GM06990 (cell line): ENCODE results near the gene CARD16.
"Not testable (repeated sequence)": the region's sequence is repeated elsewhere in the genome, so short reads cannot be mapped to it uniquely, and the experiment has no call there.

Experiments
- DNase-seq: peaks from one replicate; pipeline ENCODE4 v3.0.0-alpha.2; 2011; ENCODE audit not compliant: insufficient read length; ENCODE audit errors: extremely low read depth
- H3K27me3 ChIP-seq: replicated peaks from 2 replicates; pipeline ENCODE4 v1.6.0; 2011; ENCODE audit warnings: low read length; ENCODE audit not compliant: control insufficient read depth, insufficient read depth
- H3K36me3 ChIP-seq: 2 replicates; pipeline ENCODE4 v1.5.1; 2011; ENCODE audit warnings: low read length; ENCODE audit not compliant: control insufficient read depth, insufficient read depth
- H3K4me3 ChIP-seq: replicated peaks from 2 replicates; pipeline ENCODE4 v1.5.1; 2011; ENCODE audit warnings: low read depth, mild to moderate bottlenecking, control low read depth, low read length
- TF ChIP-seq, protein P1 (sequence below): IDR thresholded peaks from 2 replicates; pipeline ENCODE4 v1.5.1; 2011; ENCODE audit warnings: low read length, control low read depth, mild to moderate bottlenecking, inconsistent platforms; ENCODE audit not compliant: insufficient read depth, poor library complexity, severe bottlenecking

Gene CARD16

DNA sequence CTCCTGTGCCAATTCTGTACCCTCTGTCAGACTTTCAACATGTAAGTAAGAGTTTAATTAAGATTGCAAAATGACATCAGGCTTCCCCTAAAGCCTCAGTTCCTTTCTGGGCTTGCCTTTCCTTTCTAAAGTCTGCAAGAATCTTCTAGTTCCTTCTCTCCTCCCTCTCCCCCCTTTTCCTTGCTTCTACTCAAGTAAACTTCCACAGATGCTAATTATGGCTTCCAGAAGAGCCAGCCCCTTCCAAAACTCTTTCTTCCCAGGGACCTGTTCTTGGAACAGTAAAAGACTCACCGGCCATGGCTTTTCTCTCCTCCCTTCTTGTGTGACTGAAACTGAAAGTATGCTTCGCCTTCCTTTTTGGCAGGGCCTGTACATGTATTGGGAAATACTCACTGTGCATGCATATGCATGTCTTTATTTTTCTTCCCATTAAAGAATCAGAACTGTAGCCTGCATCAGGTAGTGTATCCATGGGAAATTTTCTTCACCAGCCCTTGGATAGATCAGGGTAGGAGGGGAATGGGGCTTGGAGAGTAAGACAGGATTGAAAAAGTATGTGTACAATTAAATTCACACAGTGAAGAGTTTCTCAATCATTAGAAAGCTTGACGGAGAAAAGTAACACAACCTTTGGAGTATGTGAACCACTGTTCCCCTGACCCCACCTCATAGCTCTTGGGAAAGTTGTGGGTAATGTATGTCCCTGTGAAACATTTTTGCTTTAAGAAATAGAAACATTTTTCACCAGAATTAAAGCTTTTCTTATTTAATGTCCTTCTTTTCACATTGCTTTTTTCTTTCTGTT lies 10.1 kb downstream of the CARD16 start, which contains the start of gene CASP1:
Gene CASP1 (minus strand): TSS at position 332 of the 808 bp plus-strand sequence. CDS start 31 bp downstream, at position 301.
- TF ChIP-seq, protein P1, sequence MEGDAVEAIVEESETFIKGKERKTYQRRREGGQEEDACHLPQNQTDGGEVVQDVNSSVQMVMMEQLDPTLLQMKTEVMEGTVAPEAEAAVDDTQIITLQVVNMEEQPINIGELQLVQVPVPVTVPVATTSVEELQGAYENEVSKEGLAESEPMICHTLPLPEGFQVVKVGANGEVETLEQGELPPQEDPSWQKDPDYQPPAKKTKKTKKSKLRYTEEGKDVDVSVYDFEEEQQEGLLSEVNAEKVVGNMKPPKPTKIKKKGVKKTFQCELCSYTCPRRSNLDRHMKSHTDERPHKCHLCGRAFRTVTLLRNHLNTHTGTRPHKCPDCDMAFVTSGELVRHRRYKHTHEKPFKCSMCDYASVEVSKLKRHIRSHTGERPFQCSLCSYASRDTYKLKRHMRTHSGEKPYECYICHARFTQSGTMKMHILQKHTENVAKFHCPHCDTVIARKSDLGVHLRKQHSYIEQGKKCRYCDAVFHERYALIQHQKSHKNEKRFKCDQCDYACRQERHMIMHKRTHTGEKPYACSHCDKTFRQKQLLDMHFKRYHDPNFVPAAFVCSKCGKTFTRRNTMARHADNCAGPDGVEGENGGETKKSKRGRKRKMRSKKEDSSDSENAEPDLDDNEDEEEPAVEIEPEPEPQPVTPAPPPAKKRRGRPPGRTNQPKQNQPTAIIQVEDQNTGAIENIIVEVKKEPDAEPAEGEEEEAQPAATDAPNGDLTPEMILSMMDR: no peak
- peaks cover 2% of the 10 kb centered on the region; the same call in 1 of the 2 replicates for H3K36me3 ChIP-seq
- no peak for DNase-seq
- H3K4me3 ChIP-seq: peak within 1 kb of the TSS; percentile 58
- H3K27me3 ChIP-seq: no peaks in the 10 kb centered on the region

- not testable (repeated sequence) for DNase-seq, H3K27me3 ChIP-seq, H3K36me3 ChIP-seq
- H3K4me3 ChIP-seq: peak overlapping the region; percentile 58
These were observed 10.7 kb downstream of the CARD16 start for GRCh38 chr11:105034388-105034787.

GRCh38 chr11:105033781-105034180 lies 11.4 kb downstream of the CARD16 start:
- H3K27me3 ChIP-seq: no peaks in the 10 kb centered on the region
- TF ChIP-seq, protein P1: no peak
- H3K36me3 ChIP-seq: peaks cover 2% of the 10 kb centered on the region; the same call in 1 of the 2 replicates
- no peak for DNase-seq
- peak overlapping the region; percentile 58 for H3K4me3 ChIP-seq

GRCh38 chr11:105033343-105033742 lies 11.8 kb downstream of the CARD16 start:
- no peak for DNase-seq
- H3K36me3 ChIP-seq: peaks cover 2% of the 10 kb centered on the region; the same call in 1 of the 2 replicates
- TF ChIP-seq, protein P1: no peak
- no peaks in the 10 kb centered on the region for H3K27me3 ChIP-seq
- peak overlapping the region; percentile 23 for H3K4me3 ChIP-seq

DNA sequence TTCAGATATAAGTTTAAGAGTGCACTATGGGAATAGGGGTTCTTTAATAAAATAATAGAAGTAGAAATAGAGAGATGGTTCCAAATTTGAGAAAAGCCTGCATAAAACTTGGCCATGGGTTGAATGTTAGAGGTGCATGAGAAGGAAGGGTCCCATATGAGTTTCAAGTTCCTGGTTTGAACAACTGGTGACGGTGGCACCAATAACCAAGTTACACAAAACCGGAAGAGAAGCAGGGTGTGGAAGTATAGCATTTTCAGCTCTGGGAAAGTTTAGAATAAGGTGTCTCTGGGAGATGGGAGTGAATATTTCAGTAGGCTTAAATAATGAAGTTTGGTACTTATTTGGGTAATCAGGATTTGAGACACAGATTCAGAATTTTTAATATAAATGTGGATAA lies 12.6 kb downstream of the CARD16 start:
- H3K36me3 ChIP-seq: peaks cover 2% of the 10 kb centered on the region; the same call in 1 of the 2 replicates
- no peak for DNase-seq
- H3K27me3 ChIP-seq: no peaks in the 10 kb centered on the region
- TF ChIP-seq, protein P1: no peak
- no peak overlapping the region; the same call in 1 of the 2 replicates for H3K4me3 ChIP-seq

DNA sequence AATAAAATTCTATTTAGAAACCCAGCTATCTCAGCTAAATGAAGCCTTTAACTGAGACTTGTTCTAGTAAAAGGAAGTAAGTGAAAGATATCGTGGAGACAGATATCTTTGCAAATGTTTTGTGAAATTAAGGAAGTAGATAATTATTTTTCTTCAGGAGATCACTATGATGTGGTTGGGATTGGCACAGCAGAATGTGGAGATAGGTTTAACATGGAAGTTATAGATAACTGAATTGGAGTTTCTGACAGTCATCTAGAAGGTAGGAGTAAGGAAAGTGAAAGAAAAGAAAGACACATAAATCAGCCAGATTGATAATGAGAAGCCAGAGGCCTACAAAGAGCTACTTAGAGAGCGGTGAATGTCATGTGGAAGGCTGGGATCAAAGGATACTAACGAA lies 17.5 kb downstream of the CARD16 start:
- TF ChIP-seq, protein P1: no peak
- Histone ChIP-seq H3K4me3 (no peak overlapping the region), H3K36me3 (peaks cover 2% of the 10 kb centered on the region; the same call in 1 of the 2 replicates), H3K27me3 (no peaks in the 10 kb centered on the region)
- DNase-seq: no peak
